Measurements from ENCODE around the gene NFATC1.
"Not testable (repeated sequence)": the region's sequence is repeated elsewhere in the genome, so short reads cannot be mapped to it uniquely, and the experiment has no call there.

The NFATC1 gene

DNA sequence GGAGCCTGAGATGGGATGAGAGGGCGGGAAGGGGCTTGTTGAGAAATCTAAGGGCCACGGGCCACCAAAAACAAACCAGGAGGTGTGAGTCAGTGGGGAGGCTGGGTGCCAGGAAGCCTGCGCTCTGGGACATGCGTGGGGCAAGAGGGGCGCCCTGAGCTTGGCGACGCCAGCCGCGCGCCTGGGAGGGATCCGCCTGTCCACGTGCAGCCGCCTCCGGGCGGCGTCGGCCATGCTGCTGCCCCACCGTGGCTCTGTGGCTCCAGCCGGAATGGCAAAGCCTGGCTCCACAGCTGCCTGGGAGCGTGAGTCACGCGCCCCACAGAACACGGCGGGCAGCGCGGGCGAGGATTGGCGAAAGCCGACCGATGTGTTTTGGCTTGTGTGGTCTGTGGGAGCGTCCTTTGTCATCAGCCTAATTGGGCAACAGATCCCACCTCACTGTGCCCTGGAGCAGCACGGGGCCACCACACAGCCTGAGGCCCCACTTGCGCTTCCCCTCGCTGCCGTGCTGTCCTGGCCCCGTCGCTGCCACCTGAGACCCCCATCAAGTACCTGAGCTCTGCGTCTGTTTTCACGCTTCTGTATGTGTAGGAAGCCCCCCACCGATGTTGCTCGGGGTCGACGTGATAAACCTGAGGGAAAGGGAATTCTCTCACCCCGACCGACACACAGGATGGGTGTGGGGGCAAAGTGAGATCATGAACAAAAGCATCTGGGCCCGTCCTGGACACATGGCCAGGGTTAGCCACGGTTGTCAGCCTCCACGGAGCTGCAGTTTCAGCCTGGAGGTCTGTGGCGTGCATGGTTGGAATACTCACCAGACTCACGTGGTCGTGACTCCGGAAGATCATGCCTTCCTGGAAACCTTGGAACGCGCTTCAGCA is 80.5 kb downstream of the NFATC1 start:
- DNase-seq (ENCODE audit: low spot score): no peak

DNA sequence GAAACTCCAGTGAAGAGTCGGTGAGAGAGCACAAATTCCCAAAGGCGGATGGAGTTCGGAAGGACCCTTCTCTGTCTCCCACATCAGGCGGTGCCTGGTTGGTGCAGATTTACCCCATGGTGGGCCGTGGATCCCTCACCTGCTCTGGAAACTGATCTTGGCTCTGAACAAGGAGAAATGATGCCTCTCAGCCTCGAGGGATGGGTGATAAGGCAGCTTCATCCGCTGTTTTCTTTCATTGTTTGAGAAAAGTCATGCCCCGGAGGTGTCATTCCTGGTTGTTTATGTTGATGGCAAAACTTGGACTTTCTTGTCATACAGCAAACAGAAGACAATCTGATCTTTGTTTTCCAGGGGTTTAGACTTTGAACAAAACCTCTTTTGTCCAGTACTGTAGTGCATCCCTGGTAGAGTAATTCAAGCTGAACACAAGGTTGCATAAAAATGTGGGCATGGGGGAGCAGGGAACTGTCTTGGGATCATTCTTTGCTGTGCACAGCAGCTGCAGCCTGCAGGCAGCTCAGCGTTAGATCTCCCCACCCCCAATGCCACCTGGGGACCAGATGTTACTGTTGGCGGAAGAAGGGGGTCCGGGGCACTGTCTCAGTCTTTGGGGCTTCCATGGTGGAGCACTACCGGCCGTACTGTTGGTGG is 81.3 kb downstream of the NFATC1 start:
- no peak for DNase-seq (ENCODE audit: low spot score)

DNA sequence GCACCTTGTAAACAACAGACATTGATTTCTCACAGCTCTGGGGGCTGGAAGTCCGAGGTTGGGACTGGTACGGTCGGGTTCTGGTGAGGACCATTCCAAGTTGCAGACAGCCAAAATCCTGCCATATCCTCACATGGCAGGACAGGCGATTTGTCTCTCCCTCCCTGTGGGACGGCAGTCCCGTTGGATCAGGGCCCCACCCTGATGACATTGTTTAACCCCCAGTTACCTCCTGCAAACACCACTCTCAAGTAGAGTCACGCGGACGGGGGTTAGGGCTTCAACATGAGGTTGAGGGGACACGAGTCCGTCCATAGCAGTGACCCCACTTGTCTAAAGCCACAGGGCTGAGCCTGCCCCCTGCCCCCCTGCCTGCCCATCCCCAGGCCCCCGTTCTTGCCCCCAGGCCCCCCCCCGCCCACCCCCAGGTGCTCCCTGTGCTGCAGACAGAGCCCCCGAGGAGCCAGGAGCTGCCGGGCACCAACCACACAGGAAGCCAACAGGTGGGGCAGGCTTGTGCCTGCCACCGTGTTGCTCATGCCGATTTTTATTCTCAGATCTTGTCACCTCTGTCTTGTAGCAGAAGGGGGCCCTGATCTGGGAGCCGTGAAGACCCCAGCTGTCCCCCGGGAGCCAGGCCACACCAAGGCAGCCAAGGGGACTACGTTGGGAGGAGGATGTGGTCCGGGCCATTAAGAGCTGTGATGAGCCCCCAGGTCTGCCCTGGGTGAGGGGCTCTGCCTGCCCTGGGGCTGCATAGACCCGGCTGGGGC is 82.2 kb downstream of the NFATC1 start:
- DNase-seq (ENCODE audit: low spot score): no peak

DNA sequence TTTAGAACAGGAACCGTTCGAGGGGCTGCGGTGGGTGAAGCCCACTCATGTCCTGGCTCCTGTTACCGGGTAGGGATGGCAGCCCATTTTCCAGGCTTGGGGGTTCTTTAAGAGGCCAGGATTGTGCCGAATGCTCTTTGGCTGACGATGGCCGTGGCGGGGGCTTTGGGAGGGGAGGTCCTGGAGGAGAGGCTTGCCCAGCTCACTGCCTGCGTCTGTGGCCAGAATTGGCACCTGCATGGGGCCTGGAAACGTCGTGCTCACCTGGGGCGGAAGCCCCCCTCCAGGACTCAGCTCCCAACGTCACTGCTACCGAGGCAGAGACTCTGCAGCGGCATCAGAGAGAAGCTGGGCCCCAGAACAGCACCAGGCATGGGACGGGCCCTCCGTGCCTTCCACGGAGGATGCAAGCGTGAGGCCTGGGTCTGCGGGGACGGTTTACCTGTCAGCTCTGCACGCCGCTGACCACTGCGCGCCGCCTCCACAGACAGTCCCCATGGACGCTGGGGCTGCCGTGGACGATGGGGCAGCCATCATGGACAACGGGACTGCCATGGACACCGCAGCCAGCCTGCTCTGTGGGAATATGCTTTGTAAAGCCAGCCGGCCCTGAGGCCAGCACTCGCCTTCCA is 82.9 kb downstream of the NFATC1 start:
- DNase-seq (ENCODE audit: low spot score): no peak

DNA sequence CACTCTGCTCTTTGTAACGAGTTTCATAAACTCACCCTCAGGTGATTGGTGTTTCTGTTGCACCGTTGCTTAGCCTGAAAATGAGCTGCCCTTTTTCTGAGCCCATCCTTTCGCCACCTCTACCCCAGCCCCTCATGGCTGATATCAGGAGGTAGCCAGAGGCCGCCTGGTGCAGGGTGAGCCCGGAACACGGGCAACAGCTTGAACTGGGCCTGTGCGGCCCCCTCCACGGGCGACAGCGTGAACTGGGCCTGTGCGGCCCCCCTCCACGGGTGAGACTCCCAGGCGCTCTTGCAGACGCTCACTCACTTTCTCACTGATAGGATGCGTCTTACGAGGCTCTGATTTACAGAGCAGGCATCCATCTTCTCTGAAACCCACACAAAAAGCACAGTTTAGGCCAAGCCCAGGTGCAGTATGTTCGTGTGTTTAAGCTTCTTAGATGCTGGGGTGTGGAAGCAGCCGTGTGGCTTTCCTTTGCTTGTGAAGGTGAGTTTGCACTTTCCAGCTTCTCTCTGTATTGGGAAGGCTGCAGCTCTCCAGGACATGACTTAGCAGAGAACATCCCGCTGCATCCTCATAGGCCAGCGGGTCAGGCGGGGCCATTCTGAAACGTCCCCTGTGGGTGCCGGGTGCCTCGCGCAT is 83.5 kb downstream of the NFATC1 start:
- no peak for DNase-seq (ENCODE audit: low spot score)

DNA sequence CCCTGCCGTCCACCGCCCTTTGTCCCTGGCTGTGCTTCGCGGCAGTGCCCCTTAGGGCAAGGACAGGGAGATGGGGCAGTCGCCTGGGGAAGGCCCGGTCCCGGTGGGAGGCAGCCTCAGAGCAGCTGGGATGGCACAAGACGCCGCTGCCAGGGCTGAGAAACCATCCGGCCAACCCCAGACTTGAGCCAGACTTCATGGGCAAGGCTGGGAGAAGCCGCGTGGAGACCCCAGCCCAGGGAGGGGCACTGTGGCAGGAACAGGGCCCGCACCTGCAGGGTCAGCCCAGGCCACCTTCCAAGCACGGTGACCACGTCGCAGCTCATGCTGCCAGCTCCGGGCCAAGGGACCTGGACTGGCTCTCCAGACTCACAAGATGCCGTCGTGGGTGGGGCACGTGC is 84.0 kb downstream of the NFATC1 start:
- no peak for DNase-seq (ENCODE audit: low spot score)

DNA sequence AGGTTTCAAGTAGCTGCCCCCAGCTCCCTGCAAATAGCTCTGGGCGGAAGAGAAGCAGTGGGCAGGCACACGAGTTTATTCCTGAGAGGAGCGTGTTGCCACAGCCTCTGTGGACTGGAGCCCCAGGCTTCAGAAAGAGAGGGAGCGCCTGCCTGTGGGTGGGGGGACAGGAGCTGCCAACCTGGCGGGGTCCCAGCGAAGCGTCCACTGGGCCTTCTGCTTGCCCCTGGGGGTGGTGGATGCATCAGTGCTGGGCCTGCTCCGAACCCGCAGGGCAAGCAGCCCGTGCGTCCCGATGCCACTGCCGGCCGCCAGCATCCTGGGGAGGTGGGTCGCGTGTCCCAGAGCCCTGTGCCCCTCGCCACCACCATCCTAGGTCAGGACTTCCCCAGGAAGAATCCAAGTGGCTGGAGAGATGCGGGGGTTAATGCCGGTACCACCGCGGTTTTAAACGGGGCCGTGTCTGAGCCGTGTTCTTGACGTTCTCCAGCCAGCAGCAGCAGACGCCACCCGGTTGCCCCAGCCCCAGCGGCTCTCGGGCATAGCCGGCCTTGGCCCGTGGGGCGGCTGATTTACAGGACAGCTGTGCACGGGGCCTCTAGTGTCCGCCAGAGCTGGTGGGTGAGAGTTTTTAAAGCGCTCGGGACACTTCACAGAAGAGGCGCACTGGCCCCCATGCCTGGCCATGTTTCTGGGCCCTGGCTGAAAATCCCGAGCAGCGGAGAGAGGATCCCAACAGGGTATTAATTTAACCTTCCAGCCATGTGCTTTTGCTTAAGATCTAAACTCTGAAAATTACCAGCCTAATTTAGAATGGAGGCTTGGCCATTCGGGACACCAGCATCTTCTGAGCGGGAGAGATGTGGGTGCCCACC is 84.7 kb downstream of the NFATC1 start:
- DNase-seq (ENCODE audit: low spot score): no peak

DNA sequence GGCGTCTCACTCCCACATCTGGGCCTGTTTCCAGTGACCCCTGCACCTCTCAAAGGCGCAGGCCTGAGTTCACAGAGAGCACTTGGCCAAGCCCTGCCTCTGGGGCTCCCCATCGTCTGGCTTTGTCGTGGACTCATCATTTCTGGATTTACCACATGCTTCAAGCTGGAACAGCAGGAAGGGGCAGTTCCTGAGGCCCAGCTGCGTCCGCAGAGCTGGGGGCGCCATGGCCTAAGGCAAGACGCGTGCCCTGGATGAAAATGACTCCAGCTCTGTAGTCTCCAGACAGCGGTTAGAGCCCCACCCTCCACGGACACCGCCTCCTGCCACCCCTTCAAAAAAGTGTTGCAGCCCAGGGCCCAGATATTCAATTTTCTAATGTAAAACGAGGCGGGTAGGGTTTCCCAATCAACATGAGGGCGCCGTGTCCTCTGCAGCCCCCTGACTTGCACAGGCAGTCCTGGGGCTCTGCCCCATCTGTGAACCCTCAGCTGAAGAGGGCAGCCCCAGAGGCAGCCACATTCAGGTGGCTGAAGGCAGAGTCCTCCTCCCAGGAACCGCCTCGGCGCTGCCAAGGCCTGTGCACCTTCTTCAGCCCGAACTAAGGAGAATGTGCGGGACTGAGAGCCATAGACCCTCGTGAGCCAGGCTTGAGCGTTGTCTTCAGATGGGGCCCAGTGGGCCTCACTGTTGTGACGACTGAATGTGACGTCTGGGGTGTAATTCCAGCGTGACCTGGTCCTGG is 85.5 kb downstream of the NFATC1 start:
- DNase-seq (ENCODE audit: low spot score): no peak

DNA sequence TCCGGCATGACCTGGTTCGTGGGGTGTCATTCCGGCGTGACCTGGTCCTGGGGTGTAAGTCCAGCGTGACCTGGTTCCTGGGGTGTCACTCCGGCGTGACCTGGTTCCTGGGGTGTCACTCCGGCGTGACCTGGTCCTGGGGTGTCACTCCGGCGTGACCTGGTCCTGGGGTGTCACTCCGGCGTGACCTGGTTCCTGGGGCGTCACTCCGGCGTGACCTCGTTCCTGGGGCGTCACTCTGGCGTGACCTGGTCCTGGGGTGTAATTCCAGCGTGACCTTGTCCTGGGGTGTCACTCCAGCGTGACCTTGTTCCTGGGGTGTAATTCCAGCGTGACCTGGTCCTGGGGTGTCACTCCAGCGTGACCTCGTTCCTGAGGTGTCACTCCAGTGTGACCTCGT is 87.7 kb downstream of the NFATC1 start:
- DNase-seq (ENCODE audit: low spot score): not testable (repeated sequence)

DNA sequence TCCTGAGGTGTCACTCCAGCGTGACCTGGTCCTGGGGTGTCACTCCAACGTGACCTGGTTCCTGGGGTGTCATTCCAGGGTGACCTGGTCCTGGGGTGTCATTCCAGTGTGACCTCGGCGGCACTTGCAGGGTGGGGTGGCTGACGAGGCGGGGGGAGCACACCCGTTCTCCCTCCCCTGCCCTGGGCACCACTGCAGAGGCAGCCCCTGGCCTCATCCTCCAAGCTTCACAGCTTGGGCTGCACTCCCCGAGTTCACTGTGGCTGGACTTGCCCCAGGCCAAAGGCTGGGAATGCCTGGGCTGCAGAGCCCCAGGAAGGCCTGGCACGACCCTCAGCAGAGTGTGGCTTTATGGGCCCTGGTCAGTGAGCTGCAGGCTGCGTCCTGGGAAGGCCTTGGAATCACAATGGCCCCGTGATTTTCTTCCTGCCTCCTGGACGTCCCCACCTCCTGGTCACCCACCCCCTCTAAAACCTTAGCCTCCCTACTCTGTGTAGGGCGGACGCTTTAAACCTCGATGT is 88.3 kb downstream of the NFATC1 start:
- DNase-seq (ENCODE audit: low spot score): no peak

DNA sequence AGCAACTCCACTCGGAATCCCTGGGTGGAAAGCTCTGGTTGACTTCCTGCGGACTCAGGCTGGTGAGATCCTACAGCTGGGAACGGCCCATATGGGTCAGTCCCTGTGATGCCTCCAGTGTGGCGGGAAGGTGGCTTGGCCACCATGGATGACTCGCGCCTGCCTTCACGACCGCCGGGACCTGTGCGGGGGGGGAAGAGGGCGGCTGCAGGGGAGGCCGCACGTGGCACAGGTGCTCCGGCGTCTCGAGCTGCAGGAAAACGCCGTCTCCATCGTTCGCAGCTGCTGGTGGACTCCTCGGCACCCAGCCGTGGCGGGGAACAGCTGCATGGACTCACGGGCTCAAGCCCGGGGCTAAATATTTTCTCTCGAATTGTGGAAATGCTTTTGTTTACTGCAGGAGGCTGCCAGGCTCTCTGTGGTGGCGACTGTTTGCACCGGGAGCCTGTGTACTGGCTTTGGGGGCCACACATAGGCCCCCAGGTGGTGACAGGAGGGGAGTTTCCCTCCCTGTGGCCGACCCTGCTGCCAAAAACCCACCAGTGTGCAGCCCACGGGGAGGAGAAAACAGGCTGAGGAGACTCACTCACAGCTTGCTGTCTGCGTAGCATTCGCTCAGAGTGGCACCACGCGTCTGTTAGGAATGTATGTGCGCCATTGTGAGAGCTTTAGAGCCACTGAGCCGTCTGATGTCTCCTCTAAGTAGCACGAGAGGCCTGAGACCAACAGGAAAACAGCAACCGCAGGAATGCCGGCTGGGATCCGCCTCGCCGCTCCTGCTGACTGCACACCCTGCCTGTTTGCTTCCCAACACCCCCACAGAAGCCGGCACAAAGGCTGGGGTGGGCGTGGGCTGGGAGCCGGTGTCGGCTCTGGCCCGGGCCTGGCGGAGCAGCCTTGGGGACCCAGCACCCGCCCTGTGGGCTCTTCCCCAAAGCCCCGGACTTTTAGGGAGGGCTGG is 89.2 kb downstream of the NFATC1 start:
- DNase-seq (ENCODE audit: low spot score): no peak

DNA sequence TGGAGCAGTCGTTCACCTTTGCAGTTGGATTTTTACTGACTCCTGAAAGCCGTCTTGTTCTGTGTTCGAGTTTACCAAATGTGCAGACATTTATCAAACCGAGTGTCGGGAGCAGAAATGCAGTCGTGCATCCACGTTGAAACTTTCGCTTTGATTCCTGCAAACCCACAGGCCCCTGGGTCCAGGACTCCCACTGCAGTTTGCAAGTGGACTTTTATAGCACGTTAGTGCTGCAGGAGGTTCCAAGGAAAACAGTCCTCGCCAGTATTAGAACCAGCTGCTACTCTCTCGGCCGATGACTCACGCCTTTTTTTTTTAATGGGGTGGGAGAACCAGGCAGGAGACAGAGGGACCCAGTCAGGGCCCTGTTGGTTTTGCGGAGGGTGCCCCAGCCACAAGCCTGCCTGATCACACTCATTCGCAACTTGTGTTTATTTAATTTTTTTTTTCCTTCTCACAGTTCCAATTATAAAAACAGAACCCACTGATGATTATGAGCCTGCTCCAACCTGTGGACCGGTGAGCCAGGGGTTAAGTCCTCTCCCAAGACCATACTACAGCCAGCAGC is 90.1 kb downstream of the NFATC1 start:
- no peak for DNase-seq (ENCODE audit: low spot score)

DNA sequence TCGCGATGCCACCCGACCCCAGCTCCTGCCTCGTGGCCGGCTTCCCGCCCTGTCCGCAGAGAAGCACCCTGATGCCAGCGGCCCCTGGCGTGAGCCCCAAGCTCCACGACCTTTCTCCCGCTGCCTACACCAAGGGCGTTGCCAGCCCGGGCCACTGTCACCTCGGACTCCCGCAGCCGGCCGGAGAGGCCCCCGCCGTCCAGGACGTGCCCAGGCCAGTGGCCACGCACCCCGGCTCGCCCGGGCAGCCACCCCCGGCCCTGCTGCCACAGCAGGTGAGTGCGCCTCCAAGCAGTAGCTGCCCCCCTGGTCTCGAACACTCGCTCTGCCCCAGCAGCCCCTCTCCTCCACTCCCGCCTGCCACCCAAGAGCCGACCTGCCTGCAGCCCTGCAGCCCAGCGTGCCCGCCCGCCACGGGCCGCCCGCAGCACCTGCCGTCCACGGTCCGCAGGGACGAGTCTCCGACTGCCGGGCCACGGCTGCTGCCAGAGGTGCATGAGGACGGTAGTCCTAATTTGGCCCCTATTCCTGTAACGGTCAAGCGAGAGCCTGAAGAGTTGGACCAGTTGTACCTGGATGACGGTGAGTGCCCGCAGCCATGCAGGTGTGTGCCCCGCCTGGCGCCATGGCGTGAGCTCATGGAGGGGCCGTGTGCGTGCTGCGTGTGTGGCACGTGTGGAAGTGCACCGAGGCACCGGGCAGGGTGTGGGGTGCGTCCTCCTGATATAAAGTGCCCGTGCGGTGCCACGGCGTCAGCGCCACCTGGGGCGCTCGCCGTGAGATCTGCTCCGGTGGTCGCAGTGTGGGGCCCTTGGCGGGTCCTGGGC is 90.8 kb downstream of the NFATC1 start:
- DNase-seq (ENCODE audit: low spot score): no peak

DNA sequence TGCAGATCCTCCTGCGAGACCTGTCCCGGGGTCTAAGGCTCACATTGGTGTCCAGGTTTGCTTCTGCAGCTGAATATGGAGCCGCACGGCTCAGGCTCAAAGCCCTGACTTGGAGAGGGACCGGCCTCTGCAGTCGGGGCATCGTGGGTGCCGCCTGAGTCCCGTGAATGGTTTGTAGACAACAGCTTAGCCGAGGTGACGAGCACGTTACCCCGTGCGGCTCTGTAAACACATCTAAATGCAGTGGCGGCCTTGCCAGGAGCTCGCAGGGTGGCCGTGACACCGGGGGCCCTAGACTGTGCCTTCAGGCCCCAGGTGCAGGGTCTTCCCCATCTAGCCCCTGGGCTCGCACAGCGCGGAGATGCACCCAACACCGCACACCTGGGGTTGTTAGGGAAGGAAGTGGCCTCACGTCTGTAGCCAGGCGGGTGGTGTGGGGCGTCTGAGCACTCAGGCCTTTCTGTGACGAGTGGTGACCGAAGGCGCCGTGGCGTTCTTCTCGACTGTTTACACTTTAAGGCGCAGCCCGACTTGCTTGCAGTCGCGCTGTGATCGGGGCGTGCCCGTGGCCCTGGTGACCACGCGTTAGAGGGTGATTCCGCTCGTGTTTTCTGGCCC is 91.6 kb downstream of the NFATC1 start:
- DNase-seq (ENCODE audit: low spot score): no peak

DNA sequence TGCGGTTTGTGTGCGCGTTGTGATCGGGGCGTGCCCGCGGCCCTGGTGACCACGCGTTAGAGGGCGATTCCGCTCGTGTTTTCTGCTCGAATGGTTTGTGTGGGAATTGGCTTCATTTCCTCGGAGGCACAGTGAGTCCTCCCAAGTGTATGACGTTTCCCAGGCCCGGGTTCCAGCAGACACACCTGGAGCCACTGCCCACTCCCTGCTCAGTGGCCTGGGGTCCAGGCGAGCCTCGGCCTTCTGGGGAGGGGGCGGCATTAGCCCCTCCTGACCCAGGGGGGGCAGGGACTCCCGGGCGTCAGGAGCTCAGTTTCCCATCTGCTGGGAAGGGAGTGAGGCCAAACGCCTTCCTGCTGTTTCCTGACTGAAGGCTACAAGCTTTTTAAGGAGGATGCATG is 92.1 kb downstream of the NFATC1 start:
- DNase-seq (ENCODE audit: low spot score): no peak

DNA sequence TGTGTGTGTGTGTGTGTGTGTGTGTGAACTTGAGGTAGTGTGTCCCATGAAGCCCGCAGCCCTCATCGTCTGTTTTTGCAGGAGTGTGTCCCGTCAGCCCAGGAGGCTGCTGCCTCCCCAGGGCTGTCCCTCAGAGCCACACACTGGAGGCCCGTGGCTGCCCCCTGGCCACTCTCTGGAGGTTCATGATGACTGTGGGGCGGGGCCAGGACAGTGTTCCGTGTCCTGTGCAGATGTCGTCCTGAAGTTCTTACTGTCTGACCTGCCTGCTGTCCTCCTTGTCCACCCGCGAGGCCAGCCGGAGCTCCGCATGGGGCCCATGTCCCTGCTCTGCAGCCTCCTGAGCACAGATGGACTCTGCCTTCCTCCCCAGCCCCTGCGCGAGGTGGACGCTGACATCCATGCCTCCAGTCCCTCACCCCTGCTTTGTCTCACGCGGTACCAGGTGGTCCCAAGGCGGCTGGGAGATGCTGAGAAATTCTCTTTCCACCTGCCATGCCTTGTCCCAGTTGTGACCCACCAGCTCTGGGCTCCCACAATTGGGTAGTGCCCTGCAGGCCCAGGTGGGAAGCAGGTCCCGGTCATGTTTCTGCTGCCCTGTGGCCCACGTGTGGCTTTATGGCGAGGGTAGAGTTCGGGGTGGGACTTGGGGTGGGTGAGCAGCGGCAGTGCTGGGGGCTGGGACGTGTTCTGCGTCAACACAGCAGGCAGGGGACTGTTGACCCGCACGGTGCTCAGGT is 92.8 kb downstream of the NFATC1 start:
- DNase-seq (ENCODE audit: low spot score): no peak
